RCC 7860 (cell line): ENCODE results near the gene REC8.

ENCODE experiments used
- DNase-seq: peaks from one replicate; pipeline ENCODE4 v3.0.0-alpha.2; 2015; ENCODE audit warnings: low spot score
- FAIRE-seq: peaks from 2 replicates; lab custom pipeline; 2012; peaks lifted over from hg19 to GRCh38; lab: Jason Lieb, UNC

Gene REC8

GRCh38 chr14:24159777-24160498, 11.9 kb upstream of the REC8 start:
- DNase-seq (no peak), FAIRE-seq (no peak)

GRCh38 chr14:24160499-24160849, 11.4 kb upstream of the REC8 start:
- FAIRE-seq = no peak

GRCh38 chr14:24160850-24161804, 10.8 kb upstream of the REC8 start, which contains the start of gene IRF9:
Gene IRF9, plus strand, starts transcription at chr14:24161265. Its CDS starts 880 bp downstream, at chr14:24162145.
- DNase-seq = peak; percentile 86
- peak; percentile 61 for FAIRE-seq

More at GRCh38 chr14:24160499-24160849, 11.4 kb upstream of the REC8 start:
- DNase-seq = no peak

GRCh38 chr14:24162093-24162492, 9.8 kb upstream of the REC8 start:
- FAIRE-seq (no peak), DNase-seq (no peak)

- no peak for FAIRE-seq
- DNase-seq = no peak
These were observed 7.3 kb upstream of the REC8 start for GRCh38 chr14:24164518-24164991.

GRCh38 chr14:24165785-24166184, 6.1 kb upstream of the REC8 start:
- FAIRE-seq (no peak), DNase-seq (no peak)

- no peak for FAIRE-seq
- no peak for DNase-seq
These were observed 4.3 kb upstream of the REC8 start for GRCh38 chr14:24167469-24168114.

- DNase-seq = no peak
- FAIRE-seq = no peak
These were observed 481 bp downstream of the REC8 start for GRCh38 chr14:24172261-24172860.

- FAIRE-seq (no peak), DNase-seq (no peak)
These were observed 996 bp downstream of the REC8 start for GRCh38 chr14:24172871-24173281.

GRCh38 chr14:24176599-24176998, 4.7 kb downstream of the REC8 start:
- no peak for DNase-seq

GRCh38 chr14:24177041-24177825, 5.4 kb downstream of the REC8 start:
- FAIRE-seq (no peak), DNase-seq (no peak)

More at GRCh38 chr14:24176599-24176998, 4.7 kb downstream of the REC8 start:
- no peak for FAIRE-seq

GRCh38 chr14:24177891-24178290, 6.0 kb downstream of the REC8 start:
- FAIRE-seq (no peak), DNase-seq (no peak)

GRCh38 chr14:24178399-24179178, 6.7 kb downstream of the REC8 start:
- FAIRE-seq (no peak), DNase-seq (no peak)

GRCh38 chr14:24179294-24179960, 7.5 kb downstream of the REC8 start:
- FAIRE-seq (no peak), DNase-seq (no peak)

- FAIRE-seq (no peak), DNase-seq (peak; percentile 53)
These were observed 8.3 kb downstream of the REC8 start for GRCh38 chr14:24179961-24180796.

- no peak for DNase-seq
These were observed 9.6 kb downstream of the REC8 start for GRCh38 chr14:24181371-24182077.

More at GRCh38 chr14:24181371-24182077, 9.6 kb downstream of the REC8 start:
- no peak for FAIRE-seq
